ENCODE measurements around the gene INPP5E. TPM values are rescaled to one million over a fixed set of nuclear protein-coding genes. Genes with fewer than 3 reads are reported as not detected.
"Not testable (repeated sequence)": the region's sequence is repeated elsewhere in the genome, so short reads cannot be mapped to it uniquely, and the experiment has no call there.

The INPP5E gene
- total and polyA plus RNA-seq, 2 experiments from 2014 or later, result 5.3 to 7.1 TPM

DNA sequence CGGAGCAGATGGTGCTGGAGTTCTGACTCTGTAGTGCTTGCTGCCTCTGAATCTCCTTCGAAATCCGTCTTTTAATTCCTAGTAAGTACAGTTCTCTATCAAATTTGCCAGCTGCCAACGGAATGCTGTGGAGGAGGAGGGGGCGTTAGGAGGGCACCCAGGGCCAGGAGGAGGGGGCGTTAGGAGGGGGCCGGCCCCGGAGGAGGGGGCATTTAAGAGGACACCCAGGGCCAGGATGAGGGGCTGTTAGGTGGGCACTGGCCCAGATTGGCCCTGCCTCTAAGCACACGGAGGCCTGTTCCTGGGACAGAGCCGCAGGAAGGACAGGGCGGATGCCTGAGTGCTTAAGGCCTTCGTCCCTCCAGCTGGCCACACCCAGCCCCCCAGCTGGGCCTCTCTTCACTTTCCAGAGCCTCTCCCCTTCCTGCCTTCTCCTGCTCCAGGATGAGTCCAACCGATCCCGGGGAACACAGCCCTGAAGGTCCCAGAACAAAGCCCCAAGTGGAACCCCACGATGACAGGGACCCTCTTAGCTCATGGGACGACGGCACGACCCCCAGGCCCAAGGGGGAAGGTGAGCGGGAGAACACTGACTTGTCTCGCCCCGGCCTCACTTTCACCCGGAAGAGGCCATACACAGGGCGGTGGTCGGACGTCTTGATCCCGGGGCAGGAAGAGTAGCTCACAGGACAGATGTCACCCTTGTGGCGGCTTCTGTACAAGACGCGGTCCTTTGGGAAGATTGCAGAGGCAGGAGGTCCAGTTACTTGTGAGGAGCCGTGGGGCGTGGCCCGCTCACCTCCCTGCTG lies 9.8 kb downstream of the INPP5E start:
- H3K27me3 ChIP-seq, result no peaks in the 10 kb centered on the region
- H3K9me2 ChIP-seq (replicated peaks; ENCODE audit: insufficient read depth), result no peaks in the 10 kb centered on the region
- 94% methylated on average over 26 of the region's 32 CpGs for WGBS (ENCODE audit: low lambda C conversion rate, missing lambda C conversion rate)
- no peaks in the 10 kb centered on the region for H3K4me1 ChIP-seq (ENCODE audit: insufficient read depth)
- TF ChIP-seq, protein P1, sequence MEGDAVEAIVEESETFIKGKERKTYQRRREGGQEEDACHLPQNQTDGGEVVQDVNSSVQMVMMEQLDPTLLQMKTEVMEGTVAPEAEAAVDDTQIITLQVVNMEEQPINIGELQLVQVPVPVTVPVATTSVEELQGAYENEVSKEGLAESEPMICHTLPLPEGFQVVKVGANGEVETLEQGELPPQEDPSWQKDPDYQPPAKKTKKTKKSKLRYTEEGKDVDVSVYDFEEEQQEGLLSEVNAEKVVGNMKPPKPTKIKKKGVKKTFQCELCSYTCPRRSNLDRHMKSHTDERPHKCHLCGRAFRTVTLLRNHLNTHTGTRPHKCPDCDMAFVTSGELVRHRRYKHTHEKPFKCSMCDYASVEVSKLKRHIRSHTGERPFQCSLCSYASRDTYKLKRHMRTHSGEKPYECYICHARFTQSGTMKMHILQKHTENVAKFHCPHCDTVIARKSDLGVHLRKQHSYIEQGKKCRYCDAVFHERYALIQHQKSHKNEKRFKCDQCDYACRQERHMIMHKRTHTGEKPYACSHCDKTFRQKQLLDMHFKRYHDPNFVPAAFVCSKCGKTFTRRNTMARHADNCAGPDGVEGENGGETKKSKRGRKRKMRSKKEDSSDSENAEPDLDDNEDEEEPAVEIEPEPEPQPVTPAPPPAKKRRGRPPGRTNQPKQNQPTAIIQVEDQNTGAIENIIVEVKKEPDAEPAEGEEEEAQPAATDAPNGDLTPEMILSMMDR (IDR thresholded peaks at IDR 0.05; ENCODE audit: poor library complexity), result no peak
- no peak for TF ChIP-seq EZH2 (IDR thresholded peaks at IDR 0.05; ENCODE audit: borderline replicate concordance)
- TF ChIP-seq EZH2phosphoT487 (IDR thresholded peaks at IDR 0.05; ENCODE audit: low read depth, severe bottlenecking, unreplicated experiment), result no peak
- H3K9me3 ChIP-seq (ENCODE audit: low read depth), result no peaks in the 10 kb centered on the region
- H3K4me3 ChIP-seq, result no peak overlapping the region
- no peaks in the 10 kb centered on the region for H3K36me3 ChIP-seq (replicated peaks; ENCODE audit: insufficient read depth, low read depth)
- peaks cover 1% of the 10 kb centered on the region for H3K79me2 ChIP-seq
- no peak for DNase-seq (ENCODE audit: low spot score)
- no peaks in the 10 kb centered on the region for H4K20me1 ChIP-seq (ENCODE audit: insufficient read depth, poor library complexity, severe bottlenecking)
- no peak overlapping the region for H3K4me2 ChIP-seq
- H2AFZ ChIP-seq, result no peak overlapping the region
- H3K27ac ChIP-seq, result no peak overlapping the region

DNA sequence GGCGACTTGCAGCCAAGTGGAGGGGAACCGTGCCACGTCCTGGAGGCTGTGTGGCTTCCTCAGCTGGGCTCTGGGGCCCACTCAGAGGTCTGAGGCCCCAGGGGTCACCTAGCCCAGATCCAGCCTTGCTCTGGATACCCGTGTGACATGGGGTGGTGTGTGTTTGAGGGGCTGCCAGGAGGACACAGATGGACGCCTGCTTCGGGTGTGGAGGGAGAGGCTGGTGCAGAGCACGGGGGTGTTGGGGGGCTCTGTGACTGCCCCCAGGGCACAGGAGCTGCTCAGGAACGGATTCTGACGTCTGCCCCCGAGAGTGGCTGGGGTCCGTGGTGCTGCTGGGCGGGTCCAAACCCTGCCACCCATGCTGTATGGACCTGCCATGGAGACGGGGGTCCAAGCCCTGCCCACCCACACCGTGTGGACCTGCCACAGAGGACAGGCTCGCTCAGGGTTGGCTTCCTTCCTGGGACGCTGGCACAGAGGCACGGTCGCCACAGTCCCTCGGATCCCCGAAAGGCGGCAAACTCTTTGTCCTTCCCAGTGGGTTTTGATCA lies 10.5 kb downstream of the INPP5E start:
- Histone ChIP-seq H3K4me2 (no peak overlapping the region), H3K27ac (no peak overlapping the region), H3K9me2 (replicated peaks; ENCODE audit: insufficient read depth) (no peaks in the 10 kb centered on the region), H3K79me2 (no peaks in the 10 kb centered on the region), H3K4me1 (ENCODE audit: insufficient read depth) (no peaks in the 10 kb centered on the region), H3K27me3 (no peaks in the 10 kb centered on the region), H3K4me3 (no peak overlapping the region), H3K36me3 (replicated peaks; ENCODE audit: insufficient read depth, low read depth) (no peaks in the 10 kb centered on the region), H2AFZ (no peak overlapping the region), H3K9me3 (ENCODE audit: low read depth) (no peaks in the 10 kb centered on the region), H4K20me1 (ENCODE audit: insufficient read depth, poor library complexity, severe bottlenecking) (no peaks in the 10 kb centered on the region)
- WGBS (ENCODE audit: low lambda C conversion rate, missing lambda C conversion rate), result 94% methylated on average over 20 of the region's 21 CpGs
- TF ChIP-seq, protein P1 (IDR thresholded peaks at IDR 0.05; ENCODE audit: poor library complexity), result no peak
- TF ChIP-seq EZH2phosphoT487 (IDR thresholded peaks at IDR 0.05; ENCODE audit: low read depth, severe bottlenecking, unreplicated experiment), result no peak
- no peak for TF ChIP-seq EZH2 (IDR thresholded peaks at IDR 0.05; ENCODE audit: borderline replicate concordance)
- no peak for DNase-seq (ENCODE audit: low spot score)

DNA sequence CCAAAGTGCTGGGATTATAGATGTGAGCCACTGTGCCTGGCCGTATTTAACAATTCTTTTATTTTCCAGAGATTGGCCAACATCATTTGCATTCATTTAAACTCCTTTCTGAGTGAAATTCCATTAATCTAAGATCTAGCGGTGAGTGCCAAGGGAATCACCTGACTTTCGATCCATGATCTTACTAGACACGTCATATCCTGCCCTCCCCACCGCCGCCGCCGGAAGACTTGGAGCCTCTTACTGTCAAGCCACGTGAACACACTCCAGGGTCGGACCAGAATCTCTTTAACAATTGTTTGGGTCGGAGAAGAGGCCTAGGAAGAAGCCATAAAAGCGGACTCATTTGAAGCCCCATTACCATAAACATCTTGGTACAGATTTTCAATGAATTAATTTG lies 12.9 kb downstream of the INPP5E start:
- Histone ChIP-seq H3K9me2 (replicated peaks; ENCODE audit: insufficient read depth) (no peaks in the 10 kb centered on the region), H3K4me3 (no peak overlapping the region), H3K9me3 (ENCODE audit: low read depth) (no peaks in the 10 kb centered on the region), H3K4me1 (ENCODE audit: insufficient read depth) (no peaks in the 10 kb centered on the region), H3K36me3 (replicated peaks; ENCODE audit: insufficient read depth, low read depth) (no peaks in the 10 kb centered on the region), H3K27ac (no peak overlapping the region), H3K27me3 (no peaks in the 10 kb centered on the region), H2AFZ (no peak overlapping the region), H3K79me2 (no peaks in the 10 kb centered on the region), H3K4me2 (no peak overlapping the region), H4K20me1 (ENCODE audit: insufficient read depth, poor library complexity, severe bottlenecking) (no peaks in the 10 kb centered on the region)
- TF ChIP-seq EZH2 (IDR thresholded peaks at IDR 0.05; ENCODE audit: borderline replicate concordance) (no peak), EZH2phosphoT487 (IDR thresholded peaks at IDR 0.05; ENCODE audit: low read depth, severe bottlenecking, unreplicated experiment) (no peak)
- TF ChIP-seq, protein P1 (IDR thresholded peaks at IDR 0.05; ENCODE audit: poor library complexity), result no peak
- WGBS (ENCODE audit: low lambda C conversion rate, missing lambda C conversion rate), result 85% methylated on average over 12 of the region's 12 CpGs
- DNase-seq (ENCODE audit: low spot score), result no peak

DNA sequence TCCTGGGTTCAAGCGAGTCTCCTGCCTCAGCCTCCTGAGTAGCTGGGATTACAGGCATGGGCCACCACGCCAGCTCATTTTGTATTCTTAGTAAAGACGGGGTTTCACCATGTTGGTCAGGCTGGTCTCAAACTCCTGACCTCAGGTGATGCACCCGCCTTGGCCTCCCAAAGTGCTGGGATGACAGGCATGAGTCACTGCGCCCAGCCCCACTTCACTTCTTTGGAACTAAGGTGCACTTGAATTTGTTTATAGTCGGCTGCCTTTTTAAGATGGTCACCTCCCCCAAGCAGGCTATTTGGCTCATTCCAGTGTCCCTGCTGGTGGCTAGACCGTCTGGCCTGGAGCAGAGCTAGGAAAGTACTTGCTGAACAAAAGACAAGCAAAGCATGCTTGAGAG lies 14.3 kb downstream of the INPP5E start:
- WGBS (ENCODE audit: low lambda C conversion rate, missing lambda C conversion rate), result 89% methylated on average over 7 of the region's 7 CpGs
- not testable (repeated sequence) for H3K4me2 ChIP-seq; H3K36me3 ChIP-seq (replicated peaks; ENCODE audit: insufficient read depth, low read depth); H3K4me3 ChIP-seq; H2AFZ ChIP-seq; H3K4me1 ChIP-seq (ENCODE audit: insufficient read depth); H3K9me2 ChIP-seq (replicated peaks; ENCODE audit: insufficient read depth); H3K9me3 ChIP-seq (ENCODE audit: low read depth); H3K27me3 ChIP-seq; H4K20me1 ChIP-seq (ENCODE audit: insufficient read depth, poor library complexity, severe bottlenecking); H3K79me2 ChIP-seq; H3K27ac ChIP-seq; DNase-seq (ENCODE audit: low spot score)
